ENCODE results near the gene LUC7L3.

Gene LUC7L3

GRCh38 chr17:50719144-50719923 lies at the start of gene LUC7L3:
Gene LUC7L3, plus strand, starts transcription at chr17:50719603. Its CDS starts 130 bp downstream, at chr17:50719733.
- no peak for TF ChIP-seq CTCF (IDR thresholded peaks at IDR 0.05; ENCODE audit: low read depth, low read length)
- DNase-seq (ENCODE audit: low read depth in 2 of 2): peak; percentile 95 to 96
- peak within 1 kb of the TSS; percentile 75 to 83 for H3K4me3 ChIP-seq (replicated peaks in 1 of 2; ENCODE audit: low read depth in 2 of 2, low read length in 2 of 2)

GRCh38 chr17:50672071-50672470 lies 47.3 kb upstream of the LUC7L3 start:
- no peak overlapping the region for H3K4me3 ChIP-seq (replicated peaks in 1 of 2; ENCODE audit: low read depth in 2 of 2, low read length in 2 of 2)
- no peak for DNase-seq (ENCODE audit: low read depth in 2 of 2)
- TF ChIP-seq CTCF (IDR thresholded peaks at IDR 0.05; ENCODE audit: low read depth, low read length): no peak

GRCh38 chr17:50672831-50673551 lies 46.4 kb upstream of the LUC7L3 start:
- TF ChIP-seq CTCF (IDR thresholded peaks at IDR 0.05; ENCODE audit: low read depth, low read length): no peak
- no peak for DNase-seq (ENCODE audit: low read depth in 2 of 2)
- no peak overlapping the region for H3K4me3 ChIP-seq (replicated peaks in 1 of 2; ENCODE audit: low read depth in 2 of 2, low read length in 2 of 2)

- no peak for TF ChIP-seq CTCF (IDR thresholded peaks at IDR 0.05; ENCODE audit: low read depth, low read length)
- DNase-seq (ENCODE audit: low read depth in 2 of 2): no peak
- H3K4me3 ChIP-seq (replicated peaks in 1 of 2; ENCODE audit: low read depth in 2 of 2, low read length in 2 of 2): no peak overlapping the region
Observed at GRCh38 chr17:50675190-50675589, 44.2 kb upstream of the LUC7L3 start.

GRCh38 chr17:50675627-50676026 lies 43.8 kb upstream of the LUC7L3 start:
- no peak overlapping the region for H3K4me3 ChIP-seq (replicated peaks in 1 of 2; ENCODE audit: low read depth in 2 of 2, low read length in 2 of 2)
- TF ChIP-seq CTCF (IDR thresholded peaks at IDR 0.05; ENCODE audit: low read depth, low read length): no peak
- no peak for DNase-seq (ENCODE audit: low read depth in 2 of 2)

GRCh38 chr17:50676065-50676975 lies 43.1 kb upstream of the LUC7L3 start:
- DNase-seq (ENCODE audit: low read depth in 2 of 2): no peak
- no peak for TF ChIP-seq CTCF (IDR thresholded peaks at IDR 0.05; ENCODE audit: low read depth, low read length)
- H3K4me3 ChIP-seq (replicated peaks in 1 of 2; ENCODE audit: low read depth in 2 of 2, low read length in 2 of 2): no peak overlapping the region

All from cardiac fibroblast (primary cell).